Stimulated activated CD8-positive, alpha-beta memory T cell treated with anti-CD3 and anti-CD28 coated beads, Interleukin-4, amount 100 ng/mL, for 1 hour (primary cell): Measurements from ENCODE around the gene DPP7.

Experiments used
- DNase-seq, 2 donors: peaks; one replicate each; pipeline ENCODE4 v3.0.0-alpha.2; 2020; ENCODE audit warnings: low read depth in 2 of 2, low spot score in 1 of 2

Gene DPP7

DNA sequence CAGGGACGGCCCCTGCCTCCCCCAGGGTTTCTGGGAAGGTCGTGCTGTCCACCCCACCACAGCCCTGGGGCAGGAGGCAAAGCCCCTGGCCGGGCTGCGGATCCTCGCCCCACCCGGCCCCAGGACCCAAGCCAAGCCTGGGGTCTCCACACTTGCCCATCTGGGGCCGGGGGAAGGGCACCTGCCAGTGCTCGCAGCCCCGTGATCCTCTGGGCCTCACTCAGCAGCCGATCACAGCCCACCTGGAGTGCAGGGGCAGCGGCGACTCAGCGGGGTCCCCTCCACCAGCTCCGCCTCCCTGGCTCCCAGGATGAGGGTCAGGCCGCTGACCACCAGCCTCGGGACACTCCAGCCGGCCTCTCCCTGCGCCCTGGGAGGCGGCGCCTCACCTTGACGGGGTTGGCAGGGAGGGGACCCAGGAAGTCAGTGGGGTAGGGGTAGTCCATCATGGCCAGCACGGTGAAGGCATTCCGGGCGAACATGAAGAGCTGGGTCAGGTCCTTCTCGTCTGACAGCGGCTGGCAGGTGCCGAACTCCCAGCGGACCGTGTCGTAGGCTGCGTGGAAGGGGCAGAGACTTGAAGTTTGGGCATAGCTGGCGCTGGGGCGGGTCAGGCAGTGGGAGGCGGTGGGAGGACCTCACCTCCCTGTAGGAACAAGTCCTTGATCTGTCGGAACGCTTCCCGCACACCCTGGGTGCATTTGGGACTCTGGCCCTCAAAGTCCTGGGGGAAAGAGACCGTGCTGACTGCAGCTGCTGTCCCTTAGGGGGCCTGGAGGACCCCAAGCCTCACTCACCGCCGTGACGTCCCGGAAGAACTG lies 1.8 kb downstream of the DPP7 start:
- no peak for DNase-seq

DNA sequence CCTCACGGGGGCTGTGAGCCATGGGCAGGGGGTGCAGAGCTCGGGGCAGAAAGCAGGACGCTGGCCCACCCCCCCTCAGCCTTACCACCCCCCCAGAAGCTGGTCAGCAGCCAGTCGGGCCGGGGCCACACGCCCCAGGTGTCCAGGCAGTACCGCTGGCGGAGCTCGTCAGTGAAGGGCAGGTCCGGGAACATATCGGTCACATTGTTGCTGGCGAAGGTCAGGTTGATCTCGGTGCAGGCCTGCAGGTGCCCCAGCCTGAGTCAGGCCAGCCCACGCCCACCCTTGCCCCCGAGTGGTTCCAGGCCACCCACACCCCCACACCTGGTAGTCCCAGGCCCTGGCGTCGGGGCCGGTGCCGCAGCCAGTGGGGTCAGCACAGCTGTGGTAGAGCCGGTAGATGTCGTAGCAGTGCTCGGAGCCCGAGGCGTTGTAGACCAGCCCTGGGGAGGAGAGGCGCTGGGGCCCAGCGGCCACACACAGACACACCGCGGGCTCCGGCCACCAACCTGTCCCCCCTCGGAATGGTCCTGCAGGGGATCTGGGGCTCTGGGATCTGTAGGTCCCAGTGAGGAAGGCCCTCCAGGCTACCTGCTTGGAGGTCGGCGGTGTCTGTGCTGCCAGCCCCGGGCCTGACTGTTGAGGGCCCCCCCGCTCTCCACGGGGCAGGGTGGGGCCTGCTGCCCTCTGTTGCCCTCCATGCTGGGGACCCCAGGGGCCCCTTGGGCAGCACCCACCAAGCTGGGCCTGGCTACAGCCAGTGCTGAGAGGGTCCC lies 2.6 kb downstream of the DPP7 start:
- no peak for DNase-seq

DNA sequence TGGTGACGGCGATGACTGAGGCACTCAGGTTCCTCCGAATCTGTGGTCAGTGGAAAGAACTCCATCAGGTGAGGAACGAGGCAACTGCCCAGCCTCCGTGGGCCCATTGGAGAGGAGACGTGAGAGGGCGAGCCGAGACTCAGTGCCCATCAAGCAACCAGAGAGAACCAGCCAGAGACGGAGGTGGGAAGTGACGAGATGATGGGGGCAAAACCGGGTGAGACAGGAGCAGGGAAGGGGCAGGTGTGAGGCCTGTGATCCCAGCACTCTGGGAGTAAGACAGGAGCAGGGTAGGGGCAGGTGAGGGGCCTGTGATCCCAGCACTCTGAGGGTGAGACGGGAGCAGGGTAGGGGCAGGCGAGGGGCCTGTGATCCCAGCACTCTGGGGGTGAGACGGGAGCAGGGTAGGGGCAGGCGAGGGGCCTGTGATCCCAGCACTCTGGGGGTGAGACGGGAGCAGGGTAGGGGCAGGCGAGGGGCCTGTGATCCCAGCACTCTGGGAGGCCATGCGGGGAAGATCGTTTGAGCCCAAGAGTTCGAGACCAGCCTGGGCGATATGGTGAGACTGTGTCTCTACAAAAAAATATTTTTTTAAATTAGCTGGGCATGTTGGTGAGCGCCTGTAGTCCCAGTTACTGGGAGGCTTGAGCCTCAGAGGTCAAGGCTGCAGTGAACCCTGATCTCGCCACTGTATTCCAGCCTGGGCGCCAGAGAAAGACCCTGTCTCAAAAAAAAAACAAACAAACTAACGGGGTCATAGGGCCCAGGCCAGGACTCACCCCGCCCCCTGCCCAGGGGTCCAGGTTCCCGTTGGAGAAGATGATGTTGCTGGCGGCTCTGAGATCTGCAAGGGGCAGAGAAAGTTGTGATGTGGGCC lies 3.4 kb downstream of the DPP7 start:
- DNase-seq, result no peak

DNA sequence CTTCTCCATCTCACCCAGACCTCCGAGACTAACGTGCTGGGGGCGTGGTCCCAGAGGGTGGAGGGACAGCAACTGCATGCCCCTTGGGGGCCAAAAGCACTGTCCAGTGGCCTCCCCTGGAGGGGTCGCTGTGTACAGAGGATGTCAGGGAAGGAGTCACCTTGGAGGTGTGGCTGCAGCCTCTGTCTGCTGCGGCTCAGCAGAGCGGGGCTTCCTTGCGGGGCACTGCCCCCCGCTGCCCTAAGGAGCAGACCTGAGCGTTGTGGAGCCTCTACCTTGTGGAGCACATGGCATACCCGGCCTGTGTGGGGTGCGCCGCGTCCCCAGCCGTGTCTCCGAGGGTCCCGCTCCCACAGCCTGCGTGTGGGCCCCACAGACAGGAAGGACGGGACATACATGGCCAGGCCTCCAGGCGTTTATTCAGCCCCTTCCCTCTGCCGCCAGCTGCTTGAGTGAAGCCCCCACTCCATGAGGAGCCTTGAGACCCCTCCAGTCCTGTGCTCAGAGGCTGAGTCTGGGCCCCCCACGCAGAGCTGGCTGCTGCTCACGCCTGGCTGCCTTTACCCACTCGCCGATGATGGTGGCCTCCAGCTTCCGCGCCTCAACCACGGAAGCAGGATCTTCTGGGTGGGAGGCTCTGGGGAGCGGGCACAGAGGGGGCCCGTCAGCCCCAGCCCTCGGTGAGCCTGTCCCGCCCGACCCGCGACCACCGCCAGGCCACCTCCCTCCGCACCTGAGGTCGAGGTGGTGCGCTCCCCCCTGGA lies 4.2 kb downstream of the DPP7 start:
- no peak for DNase-seq

DNA sequence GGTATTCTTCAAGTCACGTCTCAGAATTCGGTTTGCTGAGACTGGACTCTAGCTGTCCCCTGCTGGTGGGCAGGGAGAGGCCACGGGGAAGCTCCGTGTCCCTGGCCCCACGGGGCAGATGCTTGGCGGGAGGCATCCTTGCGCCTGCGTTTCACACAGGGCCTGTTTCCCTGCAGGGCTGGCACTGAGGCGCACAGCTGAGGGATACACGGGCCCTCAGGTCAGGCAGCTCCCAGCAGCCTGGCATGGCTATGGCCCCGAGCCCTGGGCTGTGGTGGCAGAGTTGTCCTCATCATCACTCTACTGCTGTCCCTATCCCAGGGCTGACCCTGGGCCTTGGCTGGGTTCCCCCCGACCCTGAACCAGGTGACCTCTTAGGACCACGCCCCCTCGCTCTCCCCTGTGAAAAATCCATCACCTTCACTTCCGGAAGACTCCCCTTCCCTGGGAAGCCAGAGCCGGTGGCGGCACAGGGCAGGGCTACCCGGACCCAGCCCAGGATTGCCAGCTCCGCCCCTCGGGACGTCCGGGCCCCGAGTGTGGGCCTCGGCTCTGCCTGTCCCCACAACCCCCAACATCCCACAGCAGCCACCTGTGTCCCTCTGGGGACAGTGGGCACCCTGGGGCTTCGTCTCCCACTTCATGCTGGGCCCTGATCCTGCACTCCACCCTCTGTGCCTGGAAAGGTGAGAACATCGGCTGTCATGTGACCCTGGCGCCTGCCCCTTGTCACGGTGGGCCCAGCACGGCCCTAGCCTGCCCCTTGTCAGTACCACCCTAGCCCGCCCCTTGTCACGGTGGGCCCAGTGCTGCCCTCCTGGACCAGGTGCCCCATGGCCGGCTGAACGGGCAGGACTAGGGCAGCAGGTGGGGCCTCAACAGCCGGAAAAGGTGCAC lies 5.0 kb downstream of the DPP7 start:
- no peak for DNase-seq

DNA sequence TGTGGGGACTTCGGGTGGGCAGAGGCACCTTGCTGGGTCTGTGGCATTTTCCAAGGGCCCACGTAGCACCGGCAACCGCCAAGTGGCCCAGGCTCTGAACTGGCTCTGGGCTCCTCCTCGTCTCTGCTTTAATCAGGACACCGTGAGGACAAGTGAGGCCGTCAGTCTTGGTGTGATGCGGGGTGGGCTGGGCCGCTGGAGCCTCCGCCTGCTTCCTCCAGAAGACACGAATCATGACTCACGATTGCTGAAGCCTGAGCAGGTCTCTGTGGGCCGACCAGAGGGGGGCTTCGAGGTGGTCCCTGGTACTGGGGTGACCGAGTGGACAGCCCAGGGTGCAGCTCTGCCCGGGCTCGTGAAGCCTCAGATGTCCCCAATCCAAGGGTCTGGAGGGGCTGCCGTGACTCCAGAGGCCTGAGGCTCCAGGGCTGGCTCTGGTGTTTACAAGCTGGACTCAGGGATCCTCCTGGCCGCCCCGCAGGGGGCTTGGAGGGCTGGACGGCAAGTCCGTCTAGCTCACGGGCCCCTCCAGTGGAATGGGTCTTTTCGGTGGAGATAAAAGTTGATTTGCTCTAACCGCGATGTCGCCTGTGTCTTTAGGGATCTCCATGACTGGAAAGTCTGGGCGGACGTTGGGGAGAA lies 5.8 kb downstream of the DPP7 start:
- DNase-seq, result no peak

DNA sequence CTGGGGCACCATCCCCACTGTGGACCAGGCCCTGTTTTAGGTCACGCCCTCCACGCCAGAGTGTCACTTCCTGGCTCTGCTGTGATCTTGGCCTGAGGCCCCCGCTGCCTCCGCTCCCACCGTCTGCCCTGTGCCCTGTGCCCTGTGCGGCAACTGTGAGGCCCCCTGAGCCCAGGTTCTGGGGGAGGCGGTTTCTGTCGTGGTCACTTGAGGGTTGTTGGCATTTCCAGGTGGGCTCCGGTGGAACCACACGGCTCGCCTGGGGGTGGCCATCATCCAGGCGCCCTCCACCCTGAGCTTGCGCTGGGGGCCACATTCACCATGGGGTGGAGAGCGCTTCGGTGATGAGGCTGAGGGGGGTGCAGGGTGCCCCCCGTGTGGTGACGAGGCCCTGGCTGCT lies 6.6 kb downstream of the DPP7 start:
- DNase-seq, result no peak

DNA sequence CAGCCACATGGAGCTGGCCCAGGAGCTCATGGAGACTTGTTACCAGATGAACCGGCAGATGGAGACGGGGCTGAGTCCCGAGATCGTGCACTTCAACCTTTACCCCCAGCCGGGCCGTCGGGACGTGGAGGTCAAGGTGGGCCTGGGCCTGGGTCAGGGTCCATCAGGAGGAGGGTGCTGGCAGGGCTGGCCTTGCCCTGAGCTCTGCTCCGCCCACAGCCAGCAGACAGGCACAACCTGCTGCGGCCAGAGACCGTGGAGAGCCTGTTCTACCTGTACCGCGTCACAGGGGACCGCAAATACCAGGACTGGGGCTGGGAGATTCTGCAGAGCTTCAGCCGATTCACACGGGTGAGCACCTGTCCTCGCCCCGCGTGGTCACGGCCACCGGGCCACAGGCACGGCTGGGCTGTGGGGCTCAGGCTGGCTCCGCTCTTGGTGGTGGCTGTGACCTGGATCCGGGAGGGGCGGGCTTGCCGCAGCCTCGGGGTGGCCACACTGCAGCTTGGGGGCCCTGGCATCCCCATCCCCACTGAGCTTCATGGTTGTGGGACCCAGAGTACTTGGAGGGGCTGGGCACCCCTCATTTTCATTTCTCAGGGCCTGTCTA lies 7.1 kb downstream of the DPP7 start:
- no peak for DNase-seq

DNA sequence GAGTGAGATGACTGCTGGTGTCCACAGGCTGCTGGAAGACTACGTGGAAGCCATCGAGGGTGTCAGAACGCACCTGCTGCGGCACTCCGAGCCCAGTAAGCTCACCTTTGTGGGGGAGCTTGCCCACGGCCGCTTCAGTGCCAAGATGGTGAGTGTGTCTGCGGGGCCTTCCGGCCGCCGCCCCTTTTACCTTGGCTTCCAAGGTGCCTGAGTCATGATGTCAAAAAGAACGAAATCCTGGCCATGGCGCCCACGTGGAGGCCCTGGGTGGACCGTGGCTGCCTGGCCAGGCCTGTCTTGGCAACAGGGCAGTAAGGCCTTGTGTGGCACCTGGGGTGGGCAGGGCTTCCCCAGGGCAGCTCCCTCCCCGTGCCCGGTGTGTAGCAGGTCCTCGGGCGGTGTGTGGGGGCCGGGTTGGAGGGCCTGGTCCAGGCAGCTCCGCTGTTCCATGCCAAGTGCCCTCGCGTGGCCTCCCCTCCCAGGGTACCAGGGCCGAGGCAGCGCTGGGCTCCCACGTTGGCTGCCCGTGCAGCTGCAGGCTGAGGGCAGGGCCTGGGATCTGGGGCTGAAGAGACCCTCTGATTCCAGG lies 7.8 kb downstream of the DPP7 start:
- no peak for DNase-seq

DNA sequence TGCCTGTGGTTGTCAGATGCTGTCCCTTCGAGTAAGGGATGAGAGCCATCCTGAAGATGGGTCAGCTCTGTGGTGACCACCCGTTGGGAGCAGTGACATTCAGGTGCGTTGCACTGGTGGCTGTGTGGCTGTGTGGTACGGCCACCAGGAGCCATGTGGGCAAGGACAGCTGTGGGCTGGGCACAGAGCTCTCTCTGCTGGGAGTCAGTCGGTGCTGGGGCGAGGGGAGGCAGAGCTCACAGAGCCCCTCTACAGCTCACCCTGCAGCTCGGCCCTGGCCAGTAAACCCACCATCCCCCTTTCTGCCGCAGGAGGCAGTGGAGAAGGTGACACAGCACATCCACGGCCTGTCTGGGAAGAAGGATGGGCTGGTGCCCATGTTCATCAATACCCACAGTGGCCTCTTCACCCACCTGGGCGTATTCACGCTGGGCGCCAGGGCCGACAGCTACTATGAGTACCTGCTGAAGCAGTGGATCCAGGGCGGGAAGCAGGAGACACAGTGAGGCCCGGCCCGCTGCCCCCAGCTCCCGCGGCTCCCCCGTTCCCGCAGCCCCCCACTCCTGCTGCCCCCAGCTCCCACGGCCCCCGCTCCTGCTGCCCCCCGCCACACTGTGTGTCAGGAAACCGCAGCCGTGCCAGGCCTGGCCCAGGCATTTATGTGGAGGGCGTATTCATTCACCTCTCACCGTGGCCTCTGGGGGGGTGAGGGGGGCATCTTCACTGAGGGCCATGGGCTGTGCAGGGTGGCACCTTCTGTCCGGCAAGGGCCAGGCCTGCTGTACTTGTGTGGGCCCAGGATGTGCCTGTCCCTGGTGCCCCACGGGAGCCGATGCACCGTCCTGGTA lies 8.5 kb downstream of the DPP7 start:
- DNase-seq, result no peak

DNA sequence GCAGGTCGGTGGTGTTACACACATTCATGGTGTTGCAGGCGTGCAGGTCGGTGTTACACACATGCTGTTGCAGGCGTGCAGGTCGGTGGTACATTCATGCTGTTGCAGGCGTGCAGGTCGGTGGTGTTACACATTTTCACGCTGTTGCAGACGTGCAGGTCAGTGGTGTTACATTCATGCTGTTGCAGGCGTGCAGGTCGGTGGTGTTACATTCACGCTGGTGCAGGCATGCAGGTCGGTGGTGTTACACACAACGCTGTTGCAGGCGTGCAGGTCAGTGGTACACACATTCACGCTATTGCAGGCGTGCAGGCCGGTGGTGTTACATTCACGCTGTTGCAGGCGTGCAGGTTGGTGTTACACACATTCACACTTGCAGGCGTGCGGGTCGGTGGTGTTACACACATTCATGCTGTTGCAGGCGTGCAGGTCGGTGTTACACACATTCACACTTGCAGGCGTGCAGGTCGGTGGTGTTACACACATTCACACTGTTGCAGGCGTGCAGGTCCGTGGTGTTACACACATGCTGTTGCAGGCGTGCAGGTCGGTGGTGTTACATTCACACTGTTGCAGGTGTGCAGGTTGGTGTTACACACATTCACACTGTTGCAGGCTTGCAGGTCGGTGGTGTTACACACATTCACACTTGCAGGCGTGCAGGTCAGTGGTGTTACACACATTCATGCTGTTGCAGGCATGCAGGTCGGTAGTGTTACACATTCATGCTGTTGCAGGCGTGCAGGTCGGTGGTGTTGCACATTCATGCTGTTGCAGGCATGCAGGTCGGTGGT lies 11.1 kb downstream of the DPP7 start:
- DNase-seq, result no peak

DNA sequence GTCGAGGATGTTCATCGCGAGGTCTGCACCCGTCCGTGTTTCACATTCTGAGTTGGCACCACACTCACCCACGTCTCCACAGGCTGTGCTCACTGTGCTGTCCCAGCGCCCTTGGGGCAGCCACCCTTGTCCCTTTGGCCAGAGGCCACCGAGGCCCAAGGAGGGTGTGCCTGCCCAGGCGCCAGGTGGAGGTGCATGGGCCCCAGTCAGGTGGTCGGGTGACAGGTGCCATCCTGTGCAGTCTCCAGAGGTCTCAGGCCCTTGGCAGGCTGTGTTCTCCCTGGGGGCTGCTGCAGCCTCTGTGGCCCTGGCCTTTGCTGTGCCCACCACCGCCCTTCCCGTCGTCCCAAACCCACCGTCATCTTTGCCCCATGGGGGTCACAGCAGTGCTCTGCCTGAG lies 15.3 kb downstream of the DPP7 start:
- DNase-seq, result no peak

DNA sequence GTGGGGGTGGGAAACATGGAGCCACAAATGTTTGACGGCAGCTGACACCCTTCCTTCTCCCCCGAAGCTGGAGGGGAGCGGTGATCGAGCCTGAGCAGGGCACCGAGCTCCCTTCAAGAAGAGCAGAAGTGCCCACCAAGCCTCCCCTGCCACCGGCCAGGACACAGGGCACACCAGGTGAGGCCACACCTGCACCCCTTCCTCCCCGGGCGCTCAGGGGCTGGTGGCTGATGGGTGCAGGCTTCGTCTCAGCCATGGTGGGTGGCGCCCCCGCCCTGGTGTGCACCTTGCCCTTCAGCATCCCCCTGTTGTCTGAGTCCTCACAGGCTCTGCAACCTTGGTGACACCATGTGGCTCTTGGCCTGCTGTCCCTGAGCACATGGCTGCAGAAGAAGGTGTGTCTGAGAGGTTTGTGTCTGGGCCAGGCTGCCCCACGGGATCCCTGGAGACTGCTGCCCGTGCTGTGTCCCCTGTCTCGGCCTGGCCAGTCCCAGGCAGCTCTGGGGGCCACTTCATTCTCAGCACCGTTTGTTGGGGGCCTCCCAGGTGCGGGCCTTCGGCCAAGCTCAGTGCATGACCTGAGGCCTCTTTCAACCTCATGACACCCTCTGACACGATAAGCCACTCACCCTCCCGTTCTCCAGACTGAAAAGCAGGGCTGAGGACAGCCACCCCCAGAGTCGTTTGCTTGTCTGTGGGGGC lies 16.6 kb downstream of the DPP7 start:
- no peak for DNase-seq

DNA sequence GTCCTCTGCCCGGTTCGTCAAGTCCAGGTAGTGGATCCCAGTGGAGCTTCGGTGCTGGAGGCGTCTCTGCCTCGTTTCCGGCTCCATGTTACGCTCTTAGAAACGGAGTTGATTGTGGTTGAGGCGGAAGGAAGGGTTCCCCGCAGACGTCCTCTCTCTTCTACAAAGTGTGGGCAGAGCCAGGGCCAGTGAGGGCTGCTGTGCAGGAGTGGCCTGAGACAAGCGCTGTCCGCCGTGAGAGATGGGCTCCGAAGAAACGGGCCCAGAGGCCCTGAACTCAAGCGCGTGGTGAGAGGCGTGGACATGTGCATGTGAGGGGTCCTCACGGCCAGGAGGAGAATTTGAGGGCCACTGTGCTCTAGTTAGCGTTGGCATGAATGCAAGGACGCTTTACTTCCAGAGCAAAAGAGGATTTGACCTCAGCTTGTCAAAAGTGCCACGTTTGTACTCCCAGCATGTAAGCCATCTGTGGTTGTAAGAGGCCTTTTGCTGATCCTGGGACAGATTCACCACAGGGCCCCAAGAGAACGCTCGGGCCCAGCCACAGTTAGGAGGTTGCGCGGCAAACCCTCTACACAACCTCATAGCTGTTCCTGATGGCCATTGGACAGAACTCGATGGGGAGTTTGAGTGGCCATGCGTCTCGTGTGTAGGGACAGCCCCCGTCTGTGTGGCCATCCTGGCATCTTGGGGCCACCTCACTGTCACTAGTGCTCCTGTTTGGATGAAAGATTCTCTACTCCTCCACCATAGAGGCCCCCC lies 17.6 kb downstream of the DPP7 start:
- no peak for DNase-seq

DNA sequence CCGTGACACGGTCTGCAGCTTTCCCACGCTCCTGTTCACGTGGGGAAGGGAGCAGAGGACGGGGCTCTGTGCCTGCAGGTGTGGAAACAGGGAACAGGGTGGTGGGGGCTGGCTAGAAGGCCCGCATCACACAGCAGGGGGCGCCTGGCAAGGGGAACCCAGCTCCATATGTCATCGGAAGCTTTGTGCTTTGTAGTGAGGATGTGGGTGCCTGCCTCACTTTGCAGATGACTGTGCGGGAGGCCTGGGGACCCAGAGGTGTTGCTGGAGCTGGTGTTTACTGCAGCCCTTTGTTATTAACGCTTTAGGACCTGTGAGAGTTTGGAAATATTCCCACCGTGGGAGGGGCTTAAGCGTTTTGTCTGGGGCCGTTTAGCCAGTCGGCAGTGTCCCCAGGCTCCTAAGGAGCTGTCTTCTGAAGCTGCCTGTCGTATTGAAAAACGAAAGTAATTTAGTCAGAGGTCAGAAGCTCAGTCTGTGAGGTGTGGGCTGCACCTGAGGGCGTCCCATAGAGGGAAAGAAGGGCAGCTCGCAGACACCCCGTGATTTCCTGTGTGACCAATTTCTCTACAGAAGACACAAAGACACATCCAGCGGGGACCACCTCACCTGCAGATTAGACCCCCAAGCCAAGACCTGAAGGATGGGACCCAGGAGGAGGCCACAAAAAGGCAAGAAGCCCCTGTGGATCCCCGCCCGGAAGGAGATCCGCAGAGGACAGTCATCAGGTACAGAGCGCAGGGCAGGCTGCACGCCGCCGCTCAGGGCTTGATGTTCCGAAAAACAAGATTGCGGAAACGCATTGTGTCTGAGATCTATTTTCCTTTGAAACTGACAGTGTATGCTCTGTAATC lies 18.6 kb downstream of the DPP7 start:
- DNase-seq, result peak; percentile 58 to 73
